Sigmoid colon (tissue), 4 donors: ENCODE results near the gene FREY1.

Experiments
- EP300 ChIP-seq, 4 donors: sonication (generic); formaldehyde crosslinking; IDR thresholded peaks; one replicate each; pipeline ENCODE4 v1.6.1; 2017; ENCODE audit warnings: antibody characterized with exemption in 4 of 4
- POLR2A ChIP-seq, 2 donors: fragments of 450-650 bp; IDR thresholded peaks; one replicate each; pipeline ENCODE4 v1.6.1; 2016; ENCODE audit warnings: antibody characterized with exemption in 2 of 2, mild to moderate bottlenecking in 2 of 2, moderate library complexity in 2 of 2
- POLR2AphosphoS5 ChIP-seq, 4 donors: sonication (generic); formaldehyde crosslinking; IDR thresholded peaks; one replicate each; pipeline ENCODE4 v1.6.1; 2017; ENCODE audit warnings: antibody characterized with exemption in 4 of 4
- TF ChIP-seq, protein P1 (sequence below), 4 experiments: fragments of 450-650 bp in 3 of 4; fragments of 200-600 bp in 1 of 4; IDR thresholded peaks; one replicate each; pipeline ENCODE4 v1.5.1; 2016 to 2019; ENCODE audit warnings: antibody characterized with exemption in 4 of 4, mild to moderate bottlenecking in 3 of 4, moderate library complexity in 2 of 4

DNA sequence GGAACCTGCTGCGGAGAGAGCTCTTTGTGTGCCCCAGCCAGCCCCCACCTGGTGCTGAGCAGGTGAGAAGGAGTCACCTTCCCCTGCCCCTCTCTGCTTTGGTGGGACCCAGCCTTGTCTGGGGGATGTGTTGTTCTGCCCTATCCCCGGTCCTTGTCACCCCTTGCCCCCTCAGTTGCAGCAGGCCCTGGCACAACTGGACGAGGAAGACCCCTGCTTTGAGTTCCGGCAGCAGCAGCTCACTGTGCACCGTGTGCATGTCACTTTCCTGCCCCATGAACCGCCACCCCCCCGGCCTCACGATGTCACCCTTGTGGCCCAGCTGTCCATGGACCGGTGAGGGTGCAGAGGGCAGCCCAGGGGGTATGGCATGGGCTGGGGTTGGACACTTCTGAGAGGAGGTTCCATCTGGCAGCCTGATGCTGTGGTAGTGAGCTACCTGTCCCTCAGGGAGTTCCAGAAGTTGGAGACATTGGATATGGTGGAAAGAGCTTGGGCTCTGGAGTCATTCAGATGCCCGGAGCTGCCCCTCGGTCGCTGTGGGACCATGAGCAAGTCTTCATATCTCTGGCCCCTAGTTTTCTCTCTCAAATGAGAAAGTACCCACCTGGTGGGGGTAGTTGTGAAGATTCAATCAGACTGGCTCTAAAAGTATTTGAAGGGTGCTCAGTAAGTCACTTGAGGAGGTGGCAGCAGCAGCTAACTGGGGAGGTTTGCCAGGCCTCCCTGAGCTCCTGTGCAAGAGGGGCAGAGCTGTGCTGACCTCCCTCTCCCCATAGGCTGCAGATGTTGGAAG, 19.7 kb upstream of the FREY1 start:
- TF ChIP-seq, protein P1, sequence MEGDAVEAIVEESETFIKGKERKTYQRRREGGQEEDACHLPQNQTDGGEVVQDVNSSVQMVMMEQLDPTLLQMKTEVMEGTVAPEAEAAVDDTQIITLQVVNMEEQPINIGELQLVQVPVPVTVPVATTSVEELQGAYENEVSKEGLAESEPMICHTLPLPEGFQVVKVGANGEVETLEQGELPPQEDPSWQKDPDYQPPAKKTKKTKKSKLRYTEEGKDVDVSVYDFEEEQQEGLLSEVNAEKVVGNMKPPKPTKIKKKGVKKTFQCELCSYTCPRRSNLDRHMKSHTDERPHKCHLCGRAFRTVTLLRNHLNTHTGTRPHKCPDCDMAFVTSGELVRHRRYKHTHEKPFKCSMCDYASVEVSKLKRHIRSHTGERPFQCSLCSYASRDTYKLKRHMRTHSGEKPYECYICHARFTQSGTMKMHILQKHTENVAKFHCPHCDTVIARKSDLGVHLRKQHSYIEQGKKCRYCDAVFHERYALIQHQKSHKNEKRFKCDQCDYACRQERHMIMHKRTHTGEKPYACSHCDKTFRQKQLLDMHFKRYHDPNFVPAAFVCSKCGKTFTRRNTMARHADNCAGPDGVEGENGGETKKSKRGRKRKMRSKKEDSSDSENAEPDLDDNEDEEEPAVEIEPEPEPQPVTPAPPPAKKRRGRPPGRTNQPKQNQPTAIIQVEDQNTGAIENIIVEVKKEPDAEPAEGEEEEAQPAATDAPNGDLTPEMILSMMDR (IDR thresholded peaks at IDR 0.05): no peak
- TF ChIP-seq POLR2AphosphoS5 (IDR thresholded peaks at IDR 0.05): no peak
- no peak for TF ChIP-seq POLR2A (IDR thresholded peaks at IDR 0.05)
- TF ChIP-seq EP300 (IDR thresholded peaks at IDR 0.05): no peak
